ENCODE results near the gene GGPS1.
"Not testable (repeated sequence)": the region's sequence is repeated elsewhere in the genome, so short reads cannot be mapped to it uniquely, and the experiment has no call there.

- not testable (repeated sequence) for TF ChIP-seq JUND (IDR thresholded peaks at IDR 0.05); CTCF (IDR thresholded peaks at IDR 0.05; ENCODE audit: low read depth, low read length, missing input control); SP1 (IDR thresholded peaks at IDR 0.05)
Measured at GRCh38 chr1:235381955-235382739, 53.8 kb downstream of the GGPS1 start.

Data from liver (tissue), 3 donors.